Activated CD4-positive, alpha-beta T cell treated with anti-CD3 and anti-CD28 coated beads for 36 hours (primary cell): ENCODE results near the gene GALNTL6. TPM values are rescaled to one million over a fixed set of nuclear protein-coding genes. Genes with fewer than 3 reads are reported as not detected.
"Not testable (repeated sequence)": the region's sequence is repeated elsewhere in the genome, so short reads cannot be mapped to it uniquely, and the experiment has no call there.

Experiments
- ATAC-seq: fragments of 200-7000 bp; cut with Tn5 transposase; one replicate; pipeline ENCODE4 v1.10.0; 2021; ENCODE audit warnings: mild to moderate bottlenecking, moderate library complexity
- CTCF ChIA-PET: fragments of 350-600 bp; sonication (Branson Sonifier 250); formaldehyde crosslinking; loops from one replicate; lab custom pipeline; 2021; ENCODE audit warnings: antibody characterized with exemption; lab: Charles Lee
- POLR2A ChIA-PET: fragments of 350-600 bp; sonication (Branson Sonifier 250); formaldehyde crosslinking; loops from one replicate; lab custom pipeline; 2021; ENCODE audit warnings: antibody characterized with exemption, inconsistent platforms; lab: Charles Lee
- DNase-seq: peaks from one replicate; pipeline ENCODE4 v3.0.0-alpha.2; 2020
- H3K27ac Mint-ChIP-seq: one replicate; pipeline ENCODE4 v1.8.0; 2021; ENCODE audit warnings: mixed read lengths
- H3K27me3 Mint-ChIP-seq: one replicate; pipeline ENCODE4 v1.8.0; 2021; ENCODE audit warnings: mixed read lengths
- H3K36me3 Mint-ChIP-seq: one replicate; pipeline ENCODE4 v1.8.0; 2021; ENCODE audit warnings: low read depth, mixed read lengths
- H3K4me1 Mint-ChIP-seq: one replicate; pipeline ENCODE4 v1.8.0; 2021; ENCODE audit warnings: mixed read lengths
- H3K4me3 Mint-ChIP-seq: one replicate; pipeline ENCODE4 v1.8.0; 2021; ENCODE audit warnings: mild to moderate bottlenecking, moderate library complexity, mixed read lengths
- H3K9me3 Mint-ChIP-seq: one replicate; pipeline ENCODE4 v1.8.0; 2021; ENCODE audit warnings: low read depth, mixed read lengths
- intact Hi-C, 2 experiments: fragments of 100-400 bp; cut with DNase I in 1 of 2; cut with micrococcal nuclease in 1 of 2; formaldehyde crosslinking; loops; one replicate each; pipeline versions ENCODE4 v1.14.2 to v1.15.1; 2022 to 2024; cut with DNase I, micrococcal nuclease
- total RNA-seq, 2 experiments: library from RNA; stranded (reverse); gene quantifications; one replicate each; pipeline ENCODE4 v1.2.3, GENCODE V29; 2021

Gene GALNTL6
- total RNA-seq, 2 experiments from 2014 or later: not detected

GRCh38 chr4:172865103-172865502 is 1051.9 kb downstream of the GALNTL6 start:
- H3K27ac Mint-ChIP-seq: no peak overlapping the region
- H3K4me1 Mint-ChIP-seq: no peaks in the 10 kb centered on the region
- CTCF ChIA-PET: no interaction called here
- peaks cover 8% of the 10 kb centered on the region for H3K9me3 Mint-ChIP-seq
- no peaks in the 10 kb centered on the region for H3K36me3 Mint-ChIP-seq
- peaks cover 7% of the 10 kb centered on the region for H3K27me3 Mint-ChIP-seq
- ATAC-seq (no peak), DNase-seq (no peak)
- POLR2A ChIA-PET: no interaction called here
- H3K4me3 Mint-ChIP-seq: no peak overlapping the region
- intact Hi-C loops: no loop called here

- ATAC-seq (no peak), DNase-seq (no peak)
- Mint-ChIP-seq H3K4me3 (no peak overlapping the region), H3K36me3 (no peaks in the 10 kb centered on the region), H3K9me3 (peaks cover 8% of the 10 kb centered on the region), H3K27me3 (peaks cover 7% of the 10 kb centered on the region), H3K4me1 (no peaks in the 10 kb centered on the region), H3K27ac (no peak overlapping the region)
- ChIA-PET CTCF (no interaction called here), POLR2A (no interaction called here)
- intact Hi-C loops: no loop called here
These were observed 1052.4 kb downstream of the GALNTL6 start for GRCh38 chr4:172865531-172866127.

- no peak overlapping the region for H3K27ac Mint-ChIP-seq
- H3K9me3 Mint-ChIP-seq: peaks cover 8% of the 10 kb centered on the region
- no peak overlapping the region for H3K4me3 Mint-ChIP-seq
- no peaks in the 10 kb centered on the region for H3K4me1 Mint-ChIP-seq
- ATAC-seq: no peak
- ChIA-PET CTCF (no interaction called here), POLR2A (no interaction called here)
- peaks cover 7% of the 10 kb centered on the region for H3K27me3 Mint-ChIP-seq
- no peak for DNase-seq
- H3K36me3 Mint-ChIP-seq: no peaks in the 10 kb centered on the region
- intact Hi-C loops: no loop called here
These were observed 1053.2 kb downstream of the GALNTL6 start for GRCh38 chr4:172866421-172866820.

GRCh38 chr4:172867835-172868234 is 1054.6 kb downstream of the GALNTL6 start:
- H3K9me3 Mint-ChIP-seq: peaks cover 4% of the 10 kb centered on the region
- H3K27ac Mint-ChIP-seq: no peak overlapping the region
- H3K27me3 Mint-ChIP-seq: peaks cover 7% of the 10 kb centered on the region
- H3K4me3 Mint-ChIP-seq: no peak overlapping the region
- ChIA-PET POLR2A (no interaction called here), CTCF (interaction anchor here (1.2 kb wide), 1 partner anchor 14 kb away, joined by 5 read pairs; no protein-coding TSS in a partner anchor)
- intact Hi-C loops: no loop called here
- no peaks in the 10 kb centered on the region for H3K4me1 Mint-ChIP-seq
- ATAC-seq: no peak
- DNase-seq: no peak
- H3K36me3 Mint-ChIP-seq: no peaks in the 10 kb centered on the region

- H3K36me3 Mint-ChIP-seq: no peaks in the 10 kb centered on the region
- no peak overlapping the region for H3K4me3 Mint-ChIP-seq
- no peaks in the 10 kb centered on the region for H3K4me1 Mint-ChIP-seq
- CTCF ChIA-PET: interaction anchor here (1.2 kb wide), 1 partner anchor 14 kb away, joined by 5 read pairs; no protein-coding TSS in a partner anchor
- POLR2A ChIA-PET: no interaction called here
- intact Hi-C loops: no loop called here
- peaks cover 4% of the 10 kb centered on the region for H3K9me3 Mint-ChIP-seq
- H3K27ac Mint-ChIP-seq: no peak overlapping the region
- ATAC-seq: no peak
- no peak for DNase-seq
- H3K27me3 Mint-ChIP-seq: peaks cover 7% of the 10 kb centered on the region
These were observed 1055.1 kb downstream of the GALNTL6 start for GRCh38 chr4:172868271-172868670.

GRCh38 chr4:172869621-172870268 is 1056.5 kb downstream of the GALNTL6 start:
- Mint-ChIP-seq H3K4me1 (no peaks in the 10 kb centered on the region), H3K9me3 (no peaks in the 10 kb centered on the region), H3K27ac (no peak overlapping the region), H3K36me3 (no peaks in the 10 kb centered on the region), H3K27me3 (peaks cover 5% of the 10 kb centered on the region), H3K4me3 (no peak overlapping the region)
- ChIA-PET POLR2A (no interaction called here), CTCF (no interaction called here)
- ATAC-seq (no peak), DNase-seq (no peak)
- intact Hi-C loops: no loop called here

- H3K9me3 Mint-ChIP-seq: no peaks in the 10 kb centered on the region
- no peak overlapping the region for H3K27ac Mint-ChIP-seq
- H3K27me3 Mint-ChIP-seq: peaks cover 5% of the 10 kb centered on the region
- H3K4me3 Mint-ChIP-seq: no peak overlapping the region
- H3K36me3 Mint-ChIP-seq: no peaks in the 10 kb centered on the region
- intact Hi-C loops: no loop called here
- CTCF ChIA-PET: no interaction called here
- no peaks in the 10 kb centered on the region for H3K4me1 Mint-ChIP-seq
- ATAC-seq (no peak), DNase-seq (no peak)
- POLR2A ChIA-PET: no interaction called here
These were observed 1058.2 kb downstream of the GALNTL6 start for GRCh38 chr4:172871381-172871780.

GRCh38 chr4:172874944-172875343 is 1061.7 kb downstream of the GALNTL6 start:
- Mint-ChIP-seq H3K36me3 (no peaks in the 10 kb centered on the region), H3K27me3 (no peaks in the 10 kb centered on the region), H3K27ac (no peak overlapping the region), H3K4me3 (no peak overlapping the region), H3K4me1 (no peaks in the 10 kb centered on the region), H3K9me3 (no peaks in the 10 kb centered on the region)
- CTCF ChIA-PET: no interaction called here
- ATAC-seq: no peak
- no peak for DNase-seq
- POLR2A ChIA-PET: no interaction called here
- intact Hi-C loops: no loop called here

GRCh38 chr4:172876394-172876793 is 1063.2 kb downstream of the GALNTL6 start:
- ATAC-seq (no peak), DNase-seq (no peak)
- Mint-ChIP-seq H3K27me3 (no peaks in the 10 kb centered on the region), H3K27ac (no peak overlapping the region), H3K4me1 (no peaks in the 10 kb centered on the region), H3K36me3 (no peaks in the 10 kb centered on the region), H3K9me3 (no peaks in the 10 kb centered on the region), H3K4me3 (no peak overlapping the region)
- POLR2A ChIA-PET: interaction anchor here (0.6 kb wide), 1 partner anchor 222 kb away, joined by 5 read pairs; no protein-coding TSS in a partner anchor
- intact Hi-C loops: no loop called here
- CTCF ChIA-PET: interaction anchor here (1.3 kb wide), 1 partner anchor 15 kb away, joined by 3 read pairs; no protein-coding TSS in a partner anchor

GRCh38 chr4:172881645-172882044 is 1068.4 kb downstream of the GALNTL6 start:
- CTCF ChIA-PET: no interaction called here
- no peak for ATAC-seq
- Mint-ChIP-seq H3K9me3 (peaks cover 3% of the 10 kb centered on the region), H3K27ac (no peak overlapping the region), H3K27me3 (no peaks in the 10 kb centered on the region), H3K4me3 (no peak overlapping the region), H3K36me3 (no peaks in the 10 kb centered on the region), H3K4me1 (no peaks in the 10 kb centered on the region)
- POLR2A ChIA-PET: no interaction called here
- intact Hi-C loops: no loop called here
- no peak for DNase-seq

- POLR2A ChIA-PET, DNase-seq, CTCF ChIA-PET, H3K4me1 Mint-ChIP-seq, H3K4me3 Mint-ChIP-seq, intact Hi-C loops, ATAC-seq, H3K27ac Mint-ChIP-seq, H3K36me3 Mint-ChIP-seq, H3K27me3 Mint-ChIP-seq, H3K9me3 Mint-ChIP-seq: not testable (repeated sequence)
These were observed 1074.2 kb downstream of the GALNTL6 start for GRCh38 chr4:172887358-172887757.

- Mint-ChIP-seq H3K36me3 (no peaks in the 10 kb centered on the region), H3K9me3 (peaks cover 5% of the 10 kb centered on the region), H3K27ac (no peak overlapping the region), H3K27me3 (no peaks in the 10 kb centered on the region), H3K4me3 (no peak overlapping the region), H3K4me1 (no peaks in the 10 kb centered on the region)
- no peak for DNase-seq
- POLR2A ChIA-PET: interaction anchor here (0.6 kb wide), 1 partner anchor 355 kb away, joined by 4 read pairs; no protein-coding TSS in a partner anchor
- no peak for ATAC-seq
- CTCF ChIA-PET: no interaction called here
- intact Hi-C loops: no loop called here
These were observed 1074.8 kb downstream of the GALNTL6 start for GRCh38 chr4:172887959-172888358.
